ENCODE results near the gene RAB9A. TPM values are rescaled to one million over a fixed set of nuclear protein-coding genes. Genes with fewer than 3 reads are reported as not detected.

RAB9A gene
- total RNA-seq, 1 donor from 2014 or later: 17.6 TPM

DNA sequence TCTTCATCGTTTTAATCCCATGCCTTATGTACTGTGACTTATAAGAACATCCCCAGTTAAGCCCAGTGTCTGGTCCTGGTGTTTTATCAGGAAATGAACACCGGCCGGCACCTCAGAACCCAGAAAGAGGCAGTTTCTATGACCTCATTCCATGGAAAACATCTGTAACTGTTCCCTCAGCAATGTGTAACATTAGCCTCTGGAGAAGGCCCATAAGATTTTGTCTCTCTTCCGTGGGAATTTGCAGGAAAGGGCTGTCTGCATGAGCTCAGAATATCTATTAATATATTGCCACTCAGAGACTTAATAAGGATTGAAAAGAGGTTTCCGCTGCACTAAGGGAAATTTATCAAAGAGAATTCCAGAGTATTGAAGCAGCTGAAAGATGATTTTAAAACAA, 39.1 kb upstream of the RAB9A start:
- peaks cover 3% of the 10 kb centered on the region for H3K4me1 Mint-ChIP-seq (ENCODE audit: low read depth)
- H3K27me3 Mint-ChIP-seq: no peaks in the 10 kb centered on the region
- H3K36me3 Mint-ChIP-seq (ENCODE audit: insufficient read depth): no peaks in the 10 kb centered on the region
- TF ChIP-seq, protein P1, sequence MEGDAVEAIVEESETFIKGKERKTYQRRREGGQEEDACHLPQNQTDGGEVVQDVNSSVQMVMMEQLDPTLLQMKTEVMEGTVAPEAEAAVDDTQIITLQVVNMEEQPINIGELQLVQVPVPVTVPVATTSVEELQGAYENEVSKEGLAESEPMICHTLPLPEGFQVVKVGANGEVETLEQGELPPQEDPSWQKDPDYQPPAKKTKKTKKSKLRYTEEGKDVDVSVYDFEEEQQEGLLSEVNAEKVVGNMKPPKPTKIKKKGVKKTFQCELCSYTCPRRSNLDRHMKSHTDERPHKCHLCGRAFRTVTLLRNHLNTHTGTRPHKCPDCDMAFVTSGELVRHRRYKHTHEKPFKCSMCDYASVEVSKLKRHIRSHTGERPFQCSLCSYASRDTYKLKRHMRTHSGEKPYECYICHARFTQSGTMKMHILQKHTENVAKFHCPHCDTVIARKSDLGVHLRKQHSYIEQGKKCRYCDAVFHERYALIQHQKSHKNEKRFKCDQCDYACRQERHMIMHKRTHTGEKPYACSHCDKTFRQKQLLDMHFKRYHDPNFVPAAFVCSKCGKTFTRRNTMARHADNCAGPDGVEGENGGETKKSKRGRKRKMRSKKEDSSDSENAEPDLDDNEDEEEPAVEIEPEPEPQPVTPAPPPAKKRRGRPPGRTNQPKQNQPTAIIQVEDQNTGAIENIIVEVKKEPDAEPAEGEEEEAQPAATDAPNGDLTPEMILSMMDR (IDR thresholded peaks at IDR 0.05; ENCODE audit: unreplicated experiment): no peak
- H3K4me3 Mint-ChIP-seq (ENCODE audit: low read depth): no peak overlapping the region
- no peak overlapping the region for H3K27ac Mint-ChIP-seq
- H3K9me3 Mint-ChIP-seq (ENCODE audit: low read depth): peaks cover 18% of the 10 kb centered on the region
- DNase-seq (ENCODE audit: low spot score, unreplicated experiment): no peak

DNA sequence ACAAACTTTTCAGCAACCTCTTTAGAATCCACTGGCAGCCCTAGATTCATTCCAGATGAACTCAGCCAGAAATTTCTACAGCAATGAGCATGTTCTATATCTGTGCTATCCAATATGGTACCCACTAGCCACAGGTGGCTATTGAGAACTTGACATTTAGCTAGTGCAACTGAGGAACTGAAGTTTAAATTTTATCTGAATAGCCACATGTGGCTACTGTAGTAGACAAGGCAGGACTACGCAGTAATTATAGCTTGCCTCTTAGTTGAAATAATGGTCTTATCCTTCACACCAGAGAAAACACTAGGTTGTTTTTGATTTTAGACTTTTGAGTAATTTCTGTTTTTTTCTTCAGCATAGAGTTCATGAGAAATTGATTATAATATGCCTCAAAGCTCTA, 38.6 kb upstream of the RAB9A start:
- DNase-seq (ENCODE audit: low spot score, unreplicated experiment): no peak
- H3K27me3 Mint-ChIP-seq: no peaks in the 10 kb centered on the region
- TF ChIP-seq, protein P1 (IDR thresholded peaks at IDR 0.05; ENCODE audit: unreplicated experiment): no peak
- no peaks in the 10 kb centered on the region for H3K36me3 Mint-ChIP-seq (ENCODE audit: insufficient read depth)
- H3K9me3 Mint-ChIP-seq (ENCODE audit: low read depth): peaks cover 18% of the 10 kb centered on the region
- H3K27ac Mint-ChIP-seq: no peak overlapping the region
- H3K4me1 Mint-ChIP-seq (ENCODE audit: low read depth): peaks cover 3% of the 10 kb centered on the region
- no peak overlapping the region for H3K4me3 Mint-ChIP-seq (ENCODE audit: low read depth)

DNA sequence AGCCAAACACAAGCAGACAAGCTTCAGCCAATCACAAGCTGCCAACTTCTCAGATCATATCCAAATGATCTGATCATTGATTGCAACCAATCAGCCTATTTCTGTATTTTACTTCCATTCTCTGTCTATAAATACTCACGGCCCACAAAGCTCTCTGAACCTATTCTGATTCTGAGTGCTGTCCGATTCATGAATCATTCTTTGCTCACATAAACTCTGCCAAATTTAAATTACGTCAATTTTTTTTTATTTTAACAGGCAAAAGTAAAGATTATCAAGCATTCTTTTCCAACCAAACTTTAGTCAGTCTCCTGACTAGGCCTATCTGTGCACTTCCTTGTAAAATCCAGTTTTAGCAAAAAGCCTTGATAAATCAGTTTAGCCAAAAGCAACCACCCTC, 37.8 kb upstream of the RAB9A start:
- peaks cover 19% of the 10 kb centered on the region for H3K9me3 Mint-ChIP-seq (ENCODE audit: low read depth)
- H3K4me3 Mint-ChIP-seq (ENCODE audit: low read depth): no peak overlapping the region
- peaks cover 2% of the 10 kb centered on the region for H3K4me1 Mint-ChIP-seq (ENCODE audit: low read depth)
- no peak for DNase-seq (ENCODE audit: low spot score, unreplicated experiment)
- H3K27ac Mint-ChIP-seq: no peak overlapping the region
- H3K36me3 Mint-ChIP-seq (ENCODE audit: insufficient read depth): no peaks in the 10 kb centered on the region
- no peaks in the 10 kb centered on the region for H3K27me3 Mint-ChIP-seq
- TF ChIP-seq, protein P1 (IDR thresholded peaks at IDR 0.05; ENCODE audit: unreplicated experiment): no peak

DNA sequence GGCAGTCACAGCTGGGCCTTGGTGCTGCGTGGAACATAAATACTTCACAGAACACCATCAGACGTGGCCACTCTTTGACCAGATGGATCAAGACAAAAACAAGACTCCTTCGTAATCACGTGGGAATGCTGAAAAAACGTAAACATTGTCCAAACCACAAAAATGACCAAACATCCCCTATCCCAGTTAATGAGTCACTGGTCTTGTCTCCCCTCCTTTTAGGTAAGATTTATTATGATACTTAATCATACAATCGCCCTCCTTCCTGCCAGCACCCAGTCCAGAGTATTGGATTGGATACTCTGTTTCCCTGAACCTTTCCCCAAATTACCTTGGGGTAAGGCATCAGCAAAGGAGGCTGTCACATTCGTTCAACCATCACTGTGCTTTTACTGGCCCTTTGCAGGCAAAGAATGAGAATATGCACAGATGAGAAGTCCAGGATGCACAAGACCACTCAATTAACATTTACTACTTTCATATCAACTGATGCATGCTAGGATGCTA, 36.6 kb upstream of the RAB9A start:
- Mint-ChIP-seq H3K27me3 (no peaks in the 10 kb centered on the region), H3K4me1 (ENCODE audit: low read depth) (peaks cover 2% of the 10 kb centered on the region), H3K9me3 (ENCODE audit: low read depth) (peaks cover 17% of the 10 kb centered on the region), H3K36me3 (ENCODE audit: insufficient read depth) (peaks cover 2% of the 10 kb centered on the region), H3K4me3 (ENCODE audit: low read depth) (peak overlapping the region; percentile 82), H3K27ac (peak overlapping the region; percentile 93)
- TF ChIP-seq, protein P1 (IDR thresholded peaks at IDR 0.05; ENCODE audit: unreplicated experiment): no peak
- no peak for DNase-seq (ENCODE audit: low spot score, unreplicated experiment)

DNA sequence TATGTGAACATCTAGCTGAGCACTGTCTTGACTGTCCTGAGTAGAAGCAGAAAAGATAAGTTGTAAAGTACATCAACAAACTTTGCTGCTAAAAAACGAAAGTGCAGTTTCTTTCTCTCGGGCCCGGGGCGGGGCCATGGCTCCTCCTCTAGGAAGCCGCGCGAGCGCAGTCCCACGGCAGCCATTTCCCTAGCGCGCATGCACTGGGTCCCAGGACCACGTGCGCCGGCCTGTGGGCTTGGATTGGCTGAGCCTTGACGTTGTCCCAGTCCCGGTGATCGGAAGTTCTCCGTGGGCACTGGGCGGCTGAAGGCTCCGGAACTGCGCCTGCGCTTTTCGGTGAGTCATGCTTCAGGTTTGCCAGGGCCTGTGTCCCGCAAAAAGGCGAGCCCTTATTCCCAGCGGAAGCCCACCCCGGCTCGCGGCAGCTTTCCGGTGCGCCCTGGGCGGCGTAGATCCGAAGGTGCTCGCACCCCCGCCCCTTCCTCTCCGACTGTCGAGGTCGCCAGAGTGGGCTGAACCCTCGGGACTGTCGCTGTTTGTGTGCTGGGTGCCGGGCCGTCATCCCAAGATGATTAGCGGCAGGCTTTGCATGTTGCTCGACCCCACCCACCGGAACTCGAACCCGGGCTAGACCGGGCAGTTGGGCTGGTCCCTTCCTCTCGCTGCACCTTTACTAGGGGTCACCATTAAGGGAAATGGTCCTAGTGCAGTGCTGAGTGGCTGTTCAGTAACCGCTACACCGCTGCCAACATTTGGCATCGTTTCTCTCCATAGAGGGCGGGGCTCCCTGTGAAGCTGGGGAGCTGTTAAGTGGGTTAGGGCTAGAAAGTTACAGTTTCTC, 35.9 kb upstream of the RAB9A start, which contains the start of gene TCEANC:
Gene TCEANC (plus strand): TSS at position 292 of the 844 bp plus-strand sequence. CDS start 9,368 bp downstream, outside the sequence.
- peak; percentile 80 for DNase-seq (ENCODE audit: low spot score, unreplicated experiment)
- Mint-ChIP-seq H3K27me3 (no peaks in the 10 kb centered on the region), H3K27ac (peak within 1 kb of the TSS; percentile 95), H3K9me3 (ENCODE audit: low read depth) (peaks cover 16% of the 10 kb centered on the region), H3K36me3 (ENCODE audit: insufficient read depth) (peaks cover 2% of the 10 kb centered on the region), H3K4me3 (ENCODE audit: low read depth) (peak within 1 kb of the TSS; percentile 82), H3K4me1 (ENCODE audit: low read depth) (peaks cover 2% of the 10 kb centered on the region)
- TF ChIP-seq, protein P1 (IDR thresholded peaks at IDR 0.05; ENCODE audit: unreplicated experiment): no peak
